H9 (cell line): ENCODE data around the gene DCAF8. TPM values are rescaled to one million over a fixed set of nuclear protein-coding genes. Genes with fewer than 3 reads are reported as not detected.
A peak's percentile ranks its signal among the peaks of the same experiment; 100 is the strongest.

ENCODE experiments used
- DNase-seq: peaks from one replicate; pipeline ENCODE4 v3.0.0-alpha.2; 2017
- H2AFZ ChIP-seq: one replicate; pipeline ENCODE4 v1.6.1; 2013; ENCODE audit warnings: mild to moderate bottlenecking, low read length, control low read depth, moderate library complexity
- H2AK5ac ChIP-seq: 2 replicates; pipeline ENCODE4 v1.6.1; 2013; ENCODE audit warnings: low read length, control low read depth, mixed read lengths; ENCODE audit not compliant: insufficient read length
- H2BK120ac ChIP-seq: one replicate; pipeline ENCODE4 v1.6.1; 2013; ENCODE audit warnings: low read depth, mild to moderate bottlenecking, low read length, control low read depth, inconsistent platforms; ENCODE audit not compliant: poor library complexity, severe bottlenecking
- H2BK12ac ChIP-seq: 2 replicates; pipeline ENCODE4 v1.6.1; 2013; ENCODE audit warnings: low read length, control low read depth, mixed read lengths, low read depth; ENCODE audit not compliant: insufficient read length
- H2BK15ac ChIP-seq: 2 replicates; pipeline ENCODE4 v1.6.1; 2013; ENCODE audit warnings: low read depth, low read length, control low read depth
- H2BK20ac ChIP-seq: one replicate; pipeline ENCODE4 v1.6.1; 2013; ENCODE audit warnings: low read depth, mild to moderate bottlenecking, low read length, control low read depth, inconsistent platforms; ENCODE audit not compliant: poor library complexity, severe bottlenecking
- H2BK5ac ChIP-seq: 2 replicates; pipeline ENCODE4 v1.6.1; 2013; ENCODE audit warnings: low read length, control low read depth, mixed read lengths; ENCODE audit not compliant: insufficient read length
- H3K14ac ChIP-seq: 2 replicates; pipeline ENCODE4 v1.6.1; 2013; ENCODE audit warnings: low read length, control low read depth; ENCODE audit not compliant: insufficient read depth
- H3K18ac ChIP-seq: 2 replicates; pipeline ENCODE4 v1.6.1; 2013; ENCODE audit warnings: low read depth, mild to moderate bottlenecking, mixed read lengths, low read length, control low read depth; ENCODE audit not compliant: insufficient read length
- H3K23ac ChIP-seq: 2 replicates; pipeline ENCODE4 v1.6.1; 2013; ENCODE audit warnings: low read length, control low read depth, mixed read lengths, low read depth; ENCODE audit not compliant: insufficient read length
- H3K23me2 ChIP-seq: 2 replicates; pipeline ENCODE4 v1.6.1; 2013; ENCODE audit warnings: low read depth, mild to moderate bottlenecking, mixed read lengths, low read length, control low read depth; ENCODE audit not compliant: insufficient read length, poor library complexity, severe bottlenecking
- H3K27ac ChIP-seq: 2 replicates; pipeline ENCODE4 v1.5.1; 2013; ENCODE audit warnings: low read length, control low read depth, mixed read lengths, low read depth; ENCODE audit not compliant: insufficient read length
- H3K27me3 ChIP-seq: 2 replicates; pipeline ENCODE4 v1.6.1; 2013; ENCODE audit warnings: low read length, control low read depth, inconsistent platforms; ENCODE audit not compliant: insufficient read depth
- H3K4ac ChIP-seq: 2 replicates; pipeline ENCODE4 v1.6.1; 2013; ENCODE audit warnings: low read depth, mild to moderate bottlenecking, control low read depth, inconsistent platforms, low read length, moderate library complexity
- H3K4me1 ChIP-seq: 2 replicates; pipeline ENCODE4 v1.6.1; 2013; ENCODE audit warnings: low read length, control low read depth, inconsistent platforms; ENCODE audit not compliant: insufficient read depth
- H3K4me2 ChIP-seq: 2 replicates; pipeline ENCODE4 v1.6.1; 2013; ENCODE audit warnings: low read length, control low read depth, mixed read lengths; ENCODE audit not compliant: insufficient read length, insufficient read depth
- H3K56ac ChIP-seq: 2 replicates; pipeline ENCODE4 v1.6.1; 2013; ENCODE audit warnings: low read depth, mild to moderate bottlenecking, mixed read lengths, low read length, control low read depth; ENCODE audit not compliant: insufficient read length
- H3K79me1 ChIP-seq: 2 replicates; pipeline ENCODE4 v1.6.1; 2013; ENCODE audit warnings: low read depth, mild to moderate bottlenecking, moderate library complexity, low read length, control low read depth, inconsistent platforms; ENCODE audit not compliant: insufficient read depth, poor library complexity, severe bottlenecking
- H3K79me2 ChIP-seq: 2 replicates; pipeline ENCODE4 v1.6.1; 2013; ENCODE audit warnings: low read length, control low read depth, inconsistent platforms; ENCODE audit not compliant: insufficient read depth
- H3K9ac ChIP-seq: 2 replicates; pipeline ENCODE4 v1.6.1; 2013; ENCODE audit warnings: low read length, control low read depth, mixed read lengths; ENCODE audit not compliant: insufficient read length; ENCODE audit errors: extremely low read depth
- H3K9me3 ChIP-seq: one replicate; pipeline ENCODE4 v1.6.1; 2013; ENCODE audit warnings: low read depth, low read length, inconsistent platforms; ENCODE audit not compliant: control insufficient read depth
- H3T11ph ChIP-seq: one replicate; pipeline ENCODE4 v1.6.1; 2013; ENCODE audit warnings: mild to moderate bottlenecking, low read length, control low read depth, inconsistent platforms
- H4K20me1 ChIP-seq: one replicate; pipeline ENCODE4 v1.6.1; 2013; ENCODE audit not compliant: control insufficient read depth, insufficient read length, insufficient read depth
- H4K5ac ChIP-seq: 2 replicates; pipeline ENCODE4 v1.6.1; 2013; ENCODE audit warnings: low read depth, mild to moderate bottlenecking, mixed read lengths, low read length, control low read depth; ENCODE audit not compliant: insufficient read length
- H4K8ac ChIP-seq: replicated peaks from 2 replicates; pipeline ENCODE4 v1.6.1; 2013; ENCODE audit warnings: low read length, control low read depth, mixed read lengths, low read depth; ENCODE audit not compliant: insufficient read length
- H4K91ac ChIP-seq: 2 replicates; pipeline ENCODE4 v1.6.1; 2013; ENCODE audit warnings: low read depth, mild to moderate bottlenecking, moderate library complexity, mixed read lengths, low read length, control low read depth; ENCODE audit not compliant: insufficient read length
- H3K27ac Mint-ChIP-seq, 3 experiments: 2 replicates in 2 of 3; 3 replicates in 1 of 3; pipeline ENCODE4 v1.8.0; 2020 to 2021; ENCODE audit warnings: mixed read lengths in 3 of 3, mild to moderate bottlenecking in 1 of 3, moderate library complexity in 1 of 3
- H3K27me3 Mint-ChIP-seq: 2 replicates; pipeline ENCODE4 v1.8.0; 2021; ENCODE audit warnings: low read depth, mild to moderate bottlenecking, moderate library complexity, mixed read lengths
- H3K36me3 Mint-ChIP-seq, 3 experiments: 2 replicates in 2 of 3; 3 replicates in 1 of 3; pipeline ENCODE4 v1.8.0; 2020 to 2021; ENCODE audit warnings: low read depth in 3 of 3, mixed read lengths in 3 of 3; ENCODE audit not compliant: insufficient read depth in 1 of 3
- H3K4me1 Mint-ChIP-seq, 2 experiments: 2 replicates each; pipeline ENCODE4 v1.8.0; 2020; ENCODE audit warnings: mixed read lengths in 2 of 2
- H3K4me3 Mint-ChIP-seq, 2 experiments: 2 replicates in 1 of 2; 3 replicates in 1 of 2; pipeline ENCODE4 v1.8.0; 2020 to 2021; ENCODE audit warnings: mild to moderate bottlenecking in 2 of 2, mixed read lengths in 2 of 2, moderate library complexity in 1 of 2
- H3K9me3 Mint-ChIP-seq, 2 experiments: 2 replicates in 1 of 2; 3 replicates in 1 of 2; pipeline ENCODE4 v1.8.0; 2020; ENCODE audit warnings: mild to moderate bottlenecking in 2 of 2, mixed read lengths in 2 of 2, moderate library complexity in 1 of 2
- CTCF ChIP-seq: fragments of 200-600 bp; sonication (generic); conservative IDR thresholded peaks from 3 replicates; pipeline ENCODE4 v1.8.0; 2021; ENCODE audit warnings: antibody characterized with exemption, mild to moderate bottlenecking
- WGBS: extraction: QIAGEN DNeasy Blood & Tissue Kit; methylation state at CpG from one replicate; pipeline ENCODE4 v1.1.7; 2013; ENCODE audit warnings: missing lambda C conversion rate, low lambda C conversion rate, mixed read lengths; ENCODE audit not compliant: insufficient read length; ENCODE audit errors: extremely low coverage; 5-methylcytosine and 5-hydroxymethylcytosine counted together
- total RNA-seq: library from RNA; stranded (reverse); gene quantifications from 2 replicates; pipeline ENCODE4 v1.2.1, GENCODE V29; 2021

The DCAF8 gene
- total RNA-seq, 1 experiment from 2014 or later, result 106 TPM

- H4K8ac ChIP-seq, result no peak overlapping the region
- no peak overlapping the region for H2BK120ac ChIP-seq
- H2AFZ ChIP-seq, result no peak overlapping the region
- no peak overlapping the region for H2BK15ac ChIP-seq
- H2AK5ac ChIP-seq, result no peak overlapping the region
- H3K4ac ChIP-seq, result no peak overlapping the region
- H2BK12ac ChIP-seq, result no peak overlapping the region
- no peak overlapping the region for H3K27ac ChIP-seq
- no peaks in the 10 kb centered on the region for H3K23me2 ChIP-seq
- H3K9me3 Mint-ChIP-seq, result no peaks in the 10 kb centered on the region
- H2BK20ac ChIP-seq, result no peak overlapping the region
- H4K91ac ChIP-seq, result no peak overlapping the region
- H2BK5ac ChIP-seq, result no peak overlapping the region
- no peak overlapping the region for H3T11ph ChIP-seq
- H3K27me3 Mint-ChIP-seq, result no peaks in the 10 kb centered on the region
- no peaks in the 10 kb centered on the region for H3K27me3 ChIP-seq
- no peak for TF ChIP-seq CTCF
- H3K56ac ChIP-seq, result no peak overlapping the region
- no peak overlapping the region for H3K14ac ChIP-seq
- H3K9ac ChIP-seq, result no peak overlapping the region
- WGBS, result no CpG with 5 or more reads among the region's 7 CpGs
- H3K4me1 Mint-ChIP-seq, result no peaks in the 10 kb centered on the region
- no peak overlapping the region for H3K18ac ChIP-seq
- no peaks in the 10 kb centered on the region for H3K4me1 ChIP-seq
- H3K4me2 ChIP-seq, result no peak overlapping the region
- no peaks in the 10 kb centered on the region for H3K9me3 ChIP-seq
- no peaks in the 10 kb centered on the region for H3K79me2 ChIP-seq
- DNase-seq, result no peak
- H3K36me3 Mint-ChIP-seq, result peaks cover 32 to 66% (median 64%) of the 10 kb centered on the region in 3 experiments
- no peaks in the 10 kb centered on the region for H4K20me1 ChIP-seq
- H4K5ac ChIP-seq, result no peak overlapping the region
- H3K79me1 ChIP-seq, result no peaks in the 10 kb centered on the region
- no peak overlapping the region for H3K23ac ChIP-seq
- no peak overlapping the region for H3K4me3 Mint-ChIP-seq
- H3K27ac Mint-ChIP-seq, result 0 out of 7 replicates have a peak overlapping the region, but pooled peaks of 1 of the 3 experiments have one; percentile 40
Measured at GRCh38 chr1:160300173-160300572, 37.8 kb upstream of the DCAF8 start.
